Measurements from ENCODE around the gene RPTOR.

RPTOR gene

DNA sequence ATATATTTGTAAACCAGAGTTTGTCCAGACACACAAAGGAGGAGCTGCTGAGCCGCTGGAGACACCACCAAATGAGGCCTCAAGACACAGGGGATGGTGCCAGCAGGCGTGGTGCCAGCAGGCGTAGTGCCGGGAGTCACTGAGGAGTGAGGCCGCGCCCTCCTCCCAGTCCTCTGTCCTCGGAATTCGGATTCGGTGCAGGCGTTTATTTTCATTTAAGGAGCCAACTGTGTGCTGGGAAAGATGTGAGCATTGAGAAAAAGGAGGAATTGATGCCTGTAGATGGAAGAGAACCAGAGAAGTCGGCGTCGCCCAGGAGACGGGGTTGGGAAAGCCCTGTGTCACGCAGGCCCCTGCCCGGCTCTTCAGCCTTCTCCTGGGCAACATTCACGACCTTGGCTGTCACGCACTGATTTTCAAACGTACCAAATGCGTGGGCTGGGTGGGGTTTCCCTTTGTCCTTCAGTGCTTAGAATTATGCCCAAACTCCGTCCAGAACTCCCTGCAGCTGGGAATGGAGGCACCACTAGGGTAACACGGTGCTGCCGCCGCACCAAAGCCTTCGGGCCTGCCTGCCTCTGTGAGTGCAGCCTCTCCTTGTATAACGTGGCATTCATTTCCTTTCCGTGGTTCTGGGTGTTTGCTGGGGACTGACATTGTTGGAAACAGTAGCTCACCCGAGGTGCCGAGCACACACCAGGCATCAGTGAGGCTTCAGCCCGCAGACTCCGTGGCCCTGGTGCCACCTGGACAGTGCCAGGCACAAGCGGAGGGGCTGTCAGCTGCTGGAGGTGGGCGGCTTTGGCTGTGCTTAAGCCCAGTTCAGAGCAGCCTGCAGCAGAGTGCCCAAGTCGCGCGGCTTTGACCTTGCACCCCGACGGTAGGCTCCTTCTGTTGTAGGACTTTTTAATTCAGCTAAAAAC lies 398.0 kb downstream of the RPTOR start:
- H3K4me1 ChIP-seq (ENCODE audit: control insufficient read depth in 1 of 2, insufficient read depth in 2 of 2, low read length in 2 of 2), result peaks cover 6 to 29% of the 10 kb centered on the region in 2 donors
- no peak overlapping the region for H3K27ac ChIP-seq (ENCODE audit: low read length)
- H3K27me3 ChIP-seq (ENCODE audit: low read depth, low read length), result no peaks in the 10 kb centered on the region
- no peak overlapping the region for H3K4me3 ChIP-seq (ENCODE audit: low read depth in 1 of 2, low read length in 2 of 2)
- H3K9me3 ChIP-seq (ENCODE audit: control insufficient read depth in 1 of 2, low read length in 2 of 2), result no peaks in the 10 kb centered on the region
- H3K36me3 ChIP-seq (ENCODE audit: control insufficient read depth in 1 of 2, insufficient read depth in 2 of 2, low read length in 2 of 2), result peaks cover 15 to 25% of the 10 kb centered on the region in 2 donors

DNA sequence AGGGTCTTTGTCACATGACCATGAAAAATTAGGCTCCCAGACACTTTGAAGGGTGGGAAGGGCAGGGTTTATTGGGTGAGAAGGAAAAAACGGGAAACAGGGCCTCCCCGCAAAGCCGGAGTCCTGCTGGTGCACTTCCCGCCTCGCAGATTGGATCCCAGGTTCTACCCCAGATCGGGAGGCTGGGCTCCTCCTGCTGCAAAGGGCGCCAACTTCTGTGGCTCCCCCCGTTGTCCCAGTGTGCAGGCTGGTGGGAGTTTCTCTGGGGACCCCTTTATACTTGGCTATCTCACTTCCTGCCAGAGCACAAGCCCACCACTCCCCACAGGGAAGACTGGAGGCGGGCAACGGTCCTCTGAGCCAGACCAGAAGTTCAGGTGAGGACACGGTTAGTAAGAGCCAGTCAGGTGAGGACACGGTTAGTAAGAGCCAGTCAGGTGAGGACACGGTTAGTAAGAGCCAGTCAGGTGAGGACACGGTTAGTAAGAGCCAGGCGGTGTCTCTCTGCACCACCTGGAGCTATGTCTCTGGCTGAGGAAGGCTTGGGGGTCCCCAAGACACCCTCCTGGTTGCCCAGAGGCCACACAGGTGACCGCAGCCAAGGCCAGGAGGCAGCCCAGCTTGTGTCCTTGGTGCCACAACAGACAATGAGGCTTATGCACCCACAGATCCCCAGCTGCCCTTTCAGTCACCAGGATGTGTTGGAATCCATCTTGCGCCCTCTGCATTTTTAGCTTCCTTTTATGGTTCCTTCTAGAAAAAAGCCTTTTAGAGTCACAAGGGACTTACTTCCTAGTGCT lies 398.9 kb downstream of the RPTOR start:
- no peaks in the 10 kb centered on the region for H3K27me3 ChIP-seq (ENCODE audit: low read depth, low read length)
- H3K4me1 ChIP-seq (ENCODE audit: control insufficient read depth in 1 of 2, insufficient read depth in 2 of 2, low read length in 2 of 2), result peaks cover 6 to 29% of the 10 kb centered on the region in 2 donors
- no peak overlapping the region for H3K27ac ChIP-seq (ENCODE audit: low read length)
- H3K9me3 ChIP-seq (ENCODE audit: control insufficient read depth in 1 of 2, low read length in 2 of 2), result no peaks in the 10 kb centered on the region
- no peak overlapping the region for H3K4me3 ChIP-seq (ENCODE audit: low read depth in 1 of 2, low read length in 2 of 2)
- H3K36me3 ChIP-seq (ENCODE audit: control insufficient read depth in 1 of 2, insufficient read depth in 2 of 2, low read length in 2 of 2), result peaks cover 15 to 25% of the 10 kb centered on the region in 2 donors

DNA sequence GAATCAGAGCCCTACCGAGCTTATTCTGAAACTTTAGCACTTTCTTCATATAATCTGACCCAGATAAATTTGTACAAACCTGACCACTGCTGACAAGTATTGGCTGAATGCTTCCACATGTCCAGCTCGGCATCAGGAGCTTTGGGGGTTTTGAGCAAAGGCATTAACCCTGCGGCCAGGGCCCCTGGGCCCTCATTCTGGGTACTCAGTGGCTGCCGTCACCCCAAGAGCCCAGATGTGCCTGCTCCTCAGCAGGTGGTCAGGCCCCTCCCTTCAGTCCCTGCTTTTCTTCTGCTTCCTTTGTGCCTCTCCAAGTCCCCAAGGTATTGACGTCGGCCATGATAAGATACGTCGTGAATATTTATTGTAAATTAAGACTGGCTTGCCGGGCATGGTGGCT lies 399.7 kb downstream of the RPTOR start:
- peaks cover 6 to 29% of the 10 kb centered on the region in 2 donors for H3K4me1 ChIP-seq (ENCODE audit: control insufficient read depth in 1 of 2, insufficient read depth in 2 of 2, low read length in 2 of 2)
- no peak overlapping the region for H3K4me3 ChIP-seq (ENCODE audit: low read depth in 1 of 2, low read length in 2 of 2)
- peaks cover 15 to 26% of the 10 kb centered on the region in 2 donors for H3K36me3 ChIP-seq (ENCODE audit: control insufficient read depth in 1 of 2, insufficient read depth in 2 of 2, low read length in 2 of 2)
- H3K9me3 ChIP-seq (ENCODE audit: control insufficient read depth in 1 of 2, low read length in 2 of 2), result no peaks in the 10 kb centered on the region
- H3K27ac ChIP-seq (ENCODE audit: low read length), result no peak overlapping the region
- no peaks in the 10 kb centered on the region for H3K27me3 ChIP-seq (ENCODE audit: low read depth, low read length)

DNA sequence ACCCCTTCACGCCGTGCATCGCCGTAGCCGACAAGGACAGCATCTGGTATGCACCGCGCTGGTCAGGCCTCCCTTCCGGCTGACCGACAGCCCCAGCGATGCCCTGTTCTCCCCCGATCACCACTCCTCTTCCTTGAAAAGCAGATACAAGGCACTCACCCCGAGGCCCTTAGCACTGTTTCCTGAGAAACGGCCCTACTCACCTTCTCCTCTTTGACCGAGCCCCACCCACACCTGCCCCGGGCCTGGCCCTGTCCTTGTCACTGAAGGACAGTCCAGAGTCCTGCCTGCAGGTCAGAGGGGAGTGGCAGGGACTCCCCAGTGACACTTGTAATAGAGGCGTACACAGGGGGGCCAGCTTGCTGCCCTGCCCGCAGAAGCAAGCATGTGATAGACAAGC lies 401.1 kb downstream of the RPTOR start:
- Histone ChIP-seq H3K4me1 (ENCODE audit: control insufficient read depth in 1 of 2, insufficient read depth in 2 of 2, low read length in 2 of 2) (peaks cover 6 to 29% of the 10 kb centered on the region in 2 donors), H3K4me3 (ENCODE audit: low read depth in 1 of 2, low read length in 2 of 2) (no peak overlapping the region)

DNA sequence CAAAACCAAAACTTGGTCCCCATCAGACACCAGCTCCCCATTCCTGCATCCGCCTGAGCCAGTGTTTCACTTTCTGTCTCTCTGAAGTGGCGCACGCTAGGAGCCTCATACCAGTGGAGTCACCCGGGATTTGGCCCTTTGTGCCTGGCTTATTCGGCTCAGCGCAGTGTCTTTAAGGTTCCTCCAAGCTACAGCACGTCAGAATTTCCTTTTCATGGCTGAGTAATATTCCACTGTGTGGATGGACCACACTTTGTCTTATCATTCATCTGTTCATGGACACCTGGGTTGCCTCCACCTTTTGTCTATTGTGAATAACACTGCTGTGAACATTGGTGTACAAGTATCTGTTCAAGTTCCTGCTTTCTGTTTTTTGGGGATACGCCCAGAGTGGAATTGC lies 401.8 kb downstream of the RPTOR start:
- Histone ChIP-seq H3K27ac (ENCODE audit: low read length) (no peak overlapping the region), H3K4me1 (ENCODE audit: control insufficient read depth in 1 of 2, insufficient read depth in 2 of 2, low read length in 2 of 2) (peaks cover 6 to 23% of the 10 kb centered on the region in 2 donors), H3K9me3 (ENCODE audit: control insufficient read depth in 1 of 2, low read length in 2 of 2) (no peaks in the 10 kb centered on the region), H3K4me3 (ENCODE audit: low read depth in 1 of 2, low read length in 2 of 2) (no peak overlapping the region), H3K36me3 (ENCODE audit: control insufficient read depth in 1 of 2, insufficient read depth in 2 of 2, low read length in 2 of 2) (peaks cover 15 to 34% of the 10 kb centered on the region in 2 donors), H3K27me3 (ENCODE audit: low read depth, low read length) (no peaks in the 10 kb centered on the region)

More for the DNA sequence above, 401.1 kb downstream of the RPTOR start:
- Histone ChIP-seq H3K36me3 (ENCODE audit: control insufficient read depth in 1 of 2, insufficient read depth in 2 of 2, low read length in 2 of 2) (peaks cover 15 to 29% of the 10 kb centered on the region in 2 donors), H3K27me3 (ENCODE audit: low read depth, low read length) (no peaks in the 10 kb centered on the region), H3K27ac (ENCODE audit: low read length) (no peak overlapping the region), H3K9me3 (ENCODE audit: control insufficient read depth in 1 of 2, low read length in 2 of 2) (no peaks in the 10 kb centered on the region)

DNA sequence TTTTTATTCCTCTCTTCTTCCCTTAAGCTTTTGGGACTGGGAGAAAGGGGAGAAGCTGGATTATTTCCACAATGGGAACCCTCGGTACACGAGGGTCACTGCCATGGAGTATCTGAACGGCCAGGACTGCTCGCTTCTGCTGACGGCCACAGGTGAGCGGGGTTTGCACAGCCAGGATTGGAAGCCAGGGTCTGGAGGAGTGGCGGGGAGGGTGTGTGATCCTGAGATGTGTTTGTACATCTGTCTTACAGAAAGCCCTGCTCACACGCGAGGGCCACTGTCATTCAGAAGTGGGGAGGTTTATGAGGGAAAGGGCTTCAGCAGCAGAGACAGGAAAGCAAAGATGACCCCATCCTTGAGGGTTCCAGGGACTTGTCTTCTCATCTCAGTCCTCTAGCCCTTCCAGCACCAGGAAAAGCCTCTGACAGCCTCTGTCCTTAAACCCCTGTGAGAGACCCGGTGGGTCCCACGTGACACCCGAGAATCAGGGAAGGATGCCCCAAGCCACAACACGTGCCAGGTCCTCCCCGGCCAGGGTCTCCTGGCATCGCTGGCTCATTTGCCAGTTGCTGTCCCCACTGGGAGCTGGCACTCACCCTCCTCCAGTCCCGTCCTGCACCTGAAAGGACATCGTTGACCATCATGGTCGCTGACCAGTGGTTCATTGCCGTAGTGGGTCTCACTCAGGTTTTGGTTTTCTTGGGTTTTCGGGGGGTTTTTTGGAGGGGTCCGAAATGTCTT lies 402.7 kb downstream of the RPTOR start:
- Histone ChIP-seq H3K9me3 (ENCODE audit: control insufficient read depth in 1 of 2, low read length in 2 of 2) (no peaks in the 10 kb centered on the region), H3K27ac (ENCODE audit: low read length) (no peak overlapping the region), H3K27me3 (ENCODE audit: low read depth, low read length) (no peaks in the 10 kb centered on the region), H3K4me1 (ENCODE audit: control insufficient read depth in 1 of 2, insufficient read depth in 2 of 2, low read length in 2 of 2) (peaks cover 0 to 14% of the 10 kb centered on the region in 2 donors), H3K36me3 (ENCODE audit: control insufficient read depth in 1 of 2, insufficient read depth in 2 of 2, low read length in 2 of 2) (peaks cover 15 to 34% of the 10 kb centered on the region in 2 donors), H3K4me3 (ENCODE audit: low read depth in 1 of 2, low read length in 2 of 2) (no peak overlapping the region)

DNA sequence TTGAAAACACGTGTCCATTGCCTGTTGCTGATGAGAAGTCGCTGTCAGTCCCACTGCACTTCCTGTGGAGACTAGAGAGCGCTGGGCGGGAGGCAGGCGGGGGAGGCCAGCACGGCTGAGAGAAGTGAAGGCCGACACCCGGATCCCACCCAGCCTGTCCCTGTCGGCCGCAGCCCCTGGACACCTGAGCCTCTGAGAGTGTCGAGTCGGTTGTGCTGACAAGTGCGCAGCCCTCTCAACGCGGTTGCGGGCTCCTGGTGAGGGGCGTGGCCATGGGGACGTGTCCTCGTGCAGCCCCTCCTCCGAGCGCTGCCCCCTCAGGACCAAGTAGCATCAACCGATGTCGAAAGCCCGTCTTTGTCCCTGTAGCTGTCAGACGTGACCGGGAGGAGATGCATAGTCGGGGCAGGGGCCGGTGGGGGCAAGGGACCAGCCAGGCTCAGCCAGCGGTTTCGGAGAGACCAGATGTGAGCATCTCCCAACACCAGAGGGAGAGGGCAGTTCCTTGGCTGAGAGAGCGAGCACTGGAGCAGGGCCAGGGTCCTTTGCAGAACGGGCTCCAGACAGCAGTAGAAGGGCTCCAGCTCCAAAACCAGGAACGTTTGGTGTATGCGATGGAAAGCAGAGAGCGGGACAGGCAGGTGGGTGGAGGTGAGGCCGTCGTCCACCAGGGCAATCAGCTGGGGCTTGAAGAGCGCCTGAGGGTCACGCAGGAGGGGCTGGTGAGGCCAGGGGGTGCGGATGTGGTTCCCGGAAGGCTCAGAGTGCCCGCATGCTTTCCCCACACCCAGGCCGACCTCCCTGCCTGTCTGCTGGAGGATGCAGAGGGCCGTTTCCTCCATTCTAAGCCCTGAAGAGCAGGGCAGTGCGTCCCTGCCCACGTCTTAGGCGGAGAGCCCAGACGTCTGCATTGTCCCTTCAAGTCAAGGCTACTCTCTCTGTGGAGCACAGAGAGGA lies 403.7 kb downstream of the RPTOR start:
- no peak overlapping the region for H3K27ac ChIP-seq (ENCODE audit: low read length)
- peaks cover 0 to 5% of the 10 kb centered on the region in 2 donors for H3K4me1 ChIP-seq (ENCODE audit: control insufficient read depth in 1 of 2, insufficient read depth in 2 of 2, low read length in 2 of 2)
- H3K36me3 ChIP-seq (ENCODE audit: control insufficient read depth in 1 of 2, insufficient read depth in 2 of 2, low read length in 2 of 2), result peaks cover 15 to 36% of the 10 kb centered on the region in 2 donors
- H3K4me3 ChIP-seq (ENCODE audit: low read depth in 1 of 2, low read length in 2 of 2), result no peak overlapping the region
- no peaks in the 10 kb centered on the region for H3K27me3 ChIP-seq (ENCODE audit: low read depth, low read length)
- H3K9me3 ChIP-seq (ENCODE audit: control insufficient read depth in 1 of 2, low read length in 2 of 2), result no peaks in the 10 kb centered on the region

DNA sequence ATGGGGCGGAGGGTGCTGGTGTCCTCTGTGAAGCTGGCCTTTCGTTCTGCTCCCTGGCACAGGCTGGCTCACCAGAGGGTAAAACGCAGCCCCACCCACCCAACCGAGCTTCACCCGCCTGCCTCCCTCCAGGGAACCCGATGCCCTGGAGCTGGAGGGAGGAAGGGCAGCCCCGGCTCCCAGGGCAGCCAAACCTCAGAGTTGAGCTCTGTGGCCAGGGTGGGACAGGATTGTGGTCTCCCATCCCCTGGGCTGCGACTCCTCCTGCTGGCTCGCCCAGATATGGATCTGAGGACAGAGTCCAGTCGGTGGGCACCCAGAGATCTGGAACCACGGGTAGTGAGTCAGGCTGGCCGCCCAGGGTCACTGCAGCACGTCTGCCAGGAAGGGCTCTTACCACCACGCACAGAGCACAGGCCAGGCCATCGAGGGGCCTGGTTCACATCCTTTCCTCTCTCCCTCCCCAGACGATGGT lies 404.4 kb downstream of the RPTOR start:
- H3K36me3 ChIP-seq (ENCODE audit: control insufficient read depth in 1 of 2, insufficient read depth in 2 of 2, low read length in 2 of 2), result peaks cover 15 to 42% of the 10 kb centered on the region in 2 donors
- H3K4me3 ChIP-seq (ENCODE audit: low read depth in 1 of 2, low read length in 2 of 2), result no peak overlapping the region
- H3K9me3 ChIP-seq (ENCODE audit: control insufficient read depth in 1 of 2, low read length in 2 of 2), result no peaks in the 10 kb centered on the region
- H3K27me3 ChIP-seq (ENCODE audit: low read depth, low read length), result no peaks in the 10 kb centered on the region
- H3K27ac ChIP-seq (ENCODE audit: low read length), result no peak overlapping the region
- no peaks in the 10 kb centered on the region for H3K4me1 ChIP-seq (ENCODE audit: control insufficient read depth in 1 of 2, insufficient read depth in 2 of 2, low read length in 2 of 2)

DNA sequence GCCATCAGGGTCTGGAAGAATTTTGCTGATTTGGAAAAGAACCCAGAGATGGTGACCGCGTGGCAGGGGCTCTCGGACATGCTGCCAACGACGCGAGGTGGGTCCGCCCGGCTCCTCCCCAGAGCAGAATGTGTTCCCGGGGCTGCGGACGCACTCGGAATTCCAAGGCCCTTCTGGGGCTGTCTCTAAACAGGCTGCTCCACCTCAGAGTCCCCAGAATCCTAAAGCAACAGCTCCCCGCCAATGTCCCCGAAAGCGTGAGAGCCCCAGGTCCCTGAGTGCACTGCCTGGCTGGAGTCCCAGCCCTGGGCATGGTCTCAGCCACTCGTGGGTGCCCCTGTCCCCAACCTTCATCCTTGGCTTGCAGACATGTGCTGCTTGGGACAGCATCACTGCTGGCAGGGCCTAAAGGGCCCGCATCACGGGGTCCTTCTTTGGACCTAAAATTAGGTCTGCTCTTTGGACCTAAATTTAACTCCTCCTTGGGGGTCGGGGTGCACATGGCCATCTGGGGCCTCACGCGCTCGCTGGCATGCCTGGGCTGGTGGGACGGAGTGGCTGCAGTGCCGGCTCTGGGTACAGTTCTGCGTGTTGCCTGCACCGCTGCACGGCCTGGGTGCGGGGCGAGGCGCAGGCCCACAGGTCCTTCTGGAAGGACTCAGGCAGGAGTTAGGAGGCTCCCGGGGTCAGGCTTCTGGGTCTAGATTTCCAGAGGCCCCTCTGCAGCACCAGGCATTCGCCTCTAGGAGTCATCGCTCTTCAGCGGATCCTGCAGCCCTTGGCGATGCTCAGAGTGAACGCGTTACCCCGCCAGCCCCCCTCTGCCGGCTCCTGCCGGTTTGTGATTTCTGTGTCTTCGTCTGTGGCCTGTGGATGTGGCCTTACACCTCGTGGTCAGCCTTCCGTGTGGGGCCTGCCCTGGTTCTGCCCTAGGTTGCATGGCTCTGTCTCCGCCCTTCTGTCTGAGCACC lies 405.1 kb downstream of the RPTOR start:
- peaks cover 15 to 42% of the 10 kb centered on the region in 2 donors for H3K36me3 ChIP-seq (ENCODE audit: control insufficient read depth in 1 of 2, insufficient read depth in 2 of 2, low read length in 2 of 2)
- no peak overlapping the region for H3K4me3 ChIP-seq (ENCODE audit: low read depth in 1 of 2, low read length in 2 of 2)
- H3K27ac ChIP-seq (ENCODE audit: low read length), result no peak overlapping the region
- H3K27me3 ChIP-seq (ENCODE audit: low read depth, low read length), result no peaks in the 10 kb centered on the region
- H3K4me1 ChIP-seq (ENCODE audit: control insufficient read depth in 1 of 2, insufficient read depth in 2 of 2, low read length in 2 of 2), result no peaks in the 10 kb centered on the region
- H3K9me3 ChIP-seq (ENCODE audit: control insufficient read depth in 1 of 2, low read length in 2 of 2), result no peaks in the 10 kb centered on the region

Measured in muscle layer of duodenum (tissue), 2 donors.